GM21390 (cell line): ENCODE data around the gene MAP3K21.

Experiments
- ATAC-seq: cut with Tn5 transposase; IDR thresholded peaks from one replicate; pipeline ENCODE4 v1.9.1; 2021; ENCODE audit not compliant: unreplicated experiment

The MAP3K21 gene

DNA sequence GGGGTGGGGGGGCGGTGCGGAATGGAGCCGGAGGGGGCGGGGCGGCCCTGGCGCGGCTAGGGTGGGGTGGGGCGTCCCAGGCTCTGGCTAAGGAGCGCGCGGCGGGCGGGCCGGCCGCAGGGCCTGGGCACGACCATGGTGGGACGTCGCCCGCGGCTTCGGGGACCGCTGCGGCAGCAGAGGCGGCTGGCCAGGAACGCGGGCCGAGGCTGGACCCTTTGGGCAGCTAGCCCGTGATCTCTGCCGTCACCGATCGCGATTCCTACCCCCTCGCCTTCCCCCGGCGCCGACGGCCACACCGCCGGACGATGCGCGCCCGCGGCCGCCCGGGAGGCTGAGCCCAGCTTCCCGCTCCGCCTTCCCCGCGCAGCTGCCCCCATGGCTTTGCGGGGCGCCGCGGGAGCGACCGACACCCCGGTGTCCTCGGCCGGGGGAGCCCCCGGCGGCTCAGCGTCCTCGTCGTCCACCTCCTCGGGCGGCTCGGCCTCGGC, at the start of gene MAP3K21:
TSS of gene MAP3K21 (plus strand) at position 74 of the 491 bp plus-strand sequence. CDS start at position 379, 305 bp downstream.
- peak; percentile 42 for ATAC-seq

DNA sequence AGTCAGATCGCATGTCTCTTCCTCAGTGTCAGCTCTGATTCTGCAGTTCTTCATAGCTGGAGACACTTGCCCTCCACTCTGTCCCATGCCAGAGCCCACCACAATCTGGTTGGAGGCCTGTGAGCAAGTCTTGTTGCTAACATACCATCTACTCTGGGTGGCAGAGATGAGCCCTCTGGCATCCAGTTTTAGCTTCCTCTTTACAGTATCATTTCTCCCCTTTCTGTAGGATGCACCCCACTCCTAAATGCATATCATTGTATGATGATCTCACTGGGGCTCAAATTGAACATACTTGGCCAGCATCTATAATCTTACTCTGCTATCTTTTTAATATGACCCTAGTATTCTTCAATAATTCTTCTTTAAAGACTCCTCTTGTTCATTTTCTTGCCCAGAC, 48.9 kb upstream of the MAP3K21 start:
- ATAC-seq: no peak

DNA sequence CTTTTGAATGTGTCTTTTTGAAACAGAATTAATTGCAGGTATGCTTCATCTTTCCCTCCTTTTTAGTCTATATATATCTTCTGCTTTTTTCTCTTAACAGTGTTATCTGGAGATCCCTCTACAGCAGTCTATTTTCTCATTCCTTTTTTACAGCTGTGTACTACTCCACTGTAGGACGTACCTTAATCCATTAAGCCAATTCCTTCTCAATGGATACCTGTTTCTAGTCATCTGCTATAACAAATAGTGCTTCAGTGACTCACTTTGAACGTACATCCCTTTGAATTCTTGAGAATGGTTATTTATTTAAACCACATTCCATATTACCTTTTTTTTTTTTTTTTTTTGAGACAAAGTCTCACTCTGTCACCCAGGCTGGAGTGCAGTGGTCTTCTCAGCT, 47.6 kb upstream of the MAP3K21 start:
- no peak for ATAC-seq

DNA sequence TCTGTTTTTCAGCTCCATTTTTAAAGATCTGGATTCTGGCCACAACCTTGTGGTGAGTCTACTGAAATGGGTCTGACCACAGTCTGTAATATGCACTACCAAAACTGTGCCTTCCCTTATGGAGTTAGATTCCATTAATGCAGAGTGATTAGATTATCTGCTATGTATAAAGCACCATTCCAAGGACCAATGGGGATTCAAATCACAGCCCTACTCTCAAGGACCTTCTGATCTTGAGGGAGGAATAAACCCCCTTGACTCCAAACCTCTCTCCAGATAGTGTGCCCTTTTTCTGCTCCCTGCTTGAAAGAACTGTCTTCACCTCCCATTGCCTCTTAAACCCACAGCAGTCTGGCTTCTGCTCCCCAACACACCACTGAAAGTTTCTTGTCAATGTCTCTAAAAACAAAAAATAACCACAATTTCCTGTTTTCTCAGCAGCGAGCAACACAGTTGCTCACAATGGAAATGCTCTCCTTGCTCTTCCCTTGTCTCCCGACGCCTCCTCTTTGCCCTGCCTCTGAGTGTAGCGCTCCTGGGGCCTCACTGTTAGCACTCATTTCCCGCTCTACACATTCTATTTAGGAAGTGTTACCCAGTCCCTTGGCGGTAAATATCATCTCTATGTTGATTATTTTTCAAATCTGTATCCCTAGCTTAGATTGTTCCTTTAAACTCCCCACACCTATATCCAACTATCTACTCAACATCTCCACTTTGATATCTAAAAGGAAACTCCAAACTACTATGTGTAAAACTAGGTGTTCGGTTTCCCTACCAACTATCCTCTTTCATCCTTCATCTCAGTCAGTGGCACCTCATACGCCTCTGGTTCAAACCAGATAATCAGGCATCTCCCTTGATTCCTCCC, 45.6 kb upstream of the MAP3K21 start:
- peak; percentile 98 for ATAC-seq

DNA sequence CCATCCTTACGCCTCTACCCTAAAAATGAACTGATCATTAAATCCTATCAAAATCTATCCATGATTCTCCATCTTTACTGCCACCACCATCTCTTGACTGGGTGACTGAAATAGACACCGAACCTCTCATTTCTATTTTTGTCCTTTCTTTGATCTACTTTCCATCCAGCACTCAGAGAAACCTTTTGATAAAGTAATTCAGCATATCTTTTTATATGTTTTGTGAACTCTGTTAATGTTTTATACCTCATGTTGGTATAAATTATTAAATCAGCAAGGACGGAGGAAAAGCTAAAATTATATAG, 45.0 kb upstream of the MAP3K21 start:
- ATAC-seq: no peak

DNA sequence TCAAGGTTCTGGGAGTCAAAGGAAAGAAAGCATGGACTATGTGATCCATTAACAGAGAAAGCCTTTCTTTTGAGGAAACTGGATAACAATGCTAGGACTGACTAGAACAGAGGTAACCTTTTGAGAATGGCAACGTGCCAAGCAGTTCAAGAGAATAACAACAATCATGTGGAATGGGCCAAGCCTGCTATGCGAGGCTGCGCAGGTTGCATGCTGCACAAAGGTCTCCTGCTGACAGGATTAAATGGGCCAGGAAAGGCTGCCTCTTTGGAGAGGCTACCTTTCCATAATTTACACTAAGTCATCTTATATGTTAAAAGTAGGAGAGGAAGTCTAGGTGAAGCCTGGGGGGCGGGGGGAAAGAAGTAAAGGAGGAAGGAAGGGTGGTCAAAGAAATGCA, 37.8 kb upstream of the MAP3K21 start:
- ATAC-seq: no peak

DNA sequence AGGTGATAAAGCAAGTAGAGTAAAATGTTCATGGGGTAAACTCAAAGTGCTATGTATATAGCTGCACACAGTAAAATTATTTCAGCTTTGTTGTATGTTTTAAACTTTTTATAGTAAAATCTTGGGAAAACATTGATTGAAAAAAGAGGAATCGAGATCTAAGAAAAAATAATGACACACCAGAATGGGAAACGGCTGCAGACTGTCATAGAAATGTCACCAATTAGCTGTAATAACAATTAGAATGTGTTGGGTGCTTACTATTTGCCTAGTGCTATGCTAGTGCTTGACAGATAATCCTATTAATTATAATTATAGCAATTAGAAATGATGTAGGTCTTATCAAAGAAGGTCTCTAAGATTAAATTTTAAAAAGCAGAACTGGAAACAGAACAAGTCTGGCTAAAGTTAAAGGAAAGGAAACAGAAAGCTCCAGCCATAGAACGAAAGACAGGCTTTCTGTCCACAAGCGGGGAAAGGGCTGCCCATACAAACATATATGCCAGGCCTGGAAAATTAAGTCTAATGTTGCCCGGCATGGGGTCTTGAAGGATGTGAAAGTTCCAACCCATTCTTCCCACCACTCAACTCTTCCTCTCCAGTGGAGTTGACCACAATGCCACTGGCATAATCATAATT, 37.0 kb upstream of the MAP3K21 start:
- ATAC-seq: no peak

DNA sequence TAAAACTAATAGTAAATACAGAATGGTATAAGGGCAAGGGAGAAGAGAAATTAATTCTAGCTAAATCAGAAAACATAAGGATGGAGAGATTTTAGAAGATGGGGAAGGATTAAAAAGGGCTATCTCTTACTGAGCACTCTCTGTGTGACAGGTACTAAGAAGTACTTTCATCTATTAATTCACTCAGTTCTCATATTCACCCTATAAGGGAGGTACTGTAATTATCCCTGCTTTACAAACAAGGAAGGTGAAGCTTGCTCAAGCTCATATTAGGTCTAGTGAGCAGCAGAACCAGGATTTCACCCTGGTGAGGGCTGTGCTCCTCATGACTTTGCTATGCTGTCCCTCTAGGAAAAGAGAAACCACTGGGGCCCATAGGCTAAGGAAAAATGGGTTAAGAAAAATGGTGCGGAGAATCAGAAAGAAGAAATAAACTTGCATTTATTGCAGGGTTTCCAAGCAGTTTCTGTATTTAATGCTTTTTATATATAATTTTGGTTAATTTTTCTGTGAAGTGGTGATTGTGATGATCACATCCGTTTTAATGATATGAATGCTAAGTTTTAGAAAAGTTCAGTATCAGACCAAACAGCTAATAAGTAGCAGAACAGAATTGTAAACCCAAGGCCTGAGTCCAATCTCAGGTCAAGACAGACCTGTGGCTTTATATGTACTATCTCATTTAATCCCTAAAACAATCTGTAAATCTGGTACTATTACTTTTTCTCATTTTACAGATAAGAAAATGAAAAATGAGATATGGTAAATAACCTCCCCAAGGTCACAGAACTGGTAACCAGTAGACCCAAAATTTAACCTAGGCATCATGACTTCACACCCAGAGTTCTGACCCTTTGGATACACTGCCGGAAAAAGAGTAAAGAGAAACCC, 33.7 kb upstream of the MAP3K21 start:
- no peak for ATAC-seq

DNA sequence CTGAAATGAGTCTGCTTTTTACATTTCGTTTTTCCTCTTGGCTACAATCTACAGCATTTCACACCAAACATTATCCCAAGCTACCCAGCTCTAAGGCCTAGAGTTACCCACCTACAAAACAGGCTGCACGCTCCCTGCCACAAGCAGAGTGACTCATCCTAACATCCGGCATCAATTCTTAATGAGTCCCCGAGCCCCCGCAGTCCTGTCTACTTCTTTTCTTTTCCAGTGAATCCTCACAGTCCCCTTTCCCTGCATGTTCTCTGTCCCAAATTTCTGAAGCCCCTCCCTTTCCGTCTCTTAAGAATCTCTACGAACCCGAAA, 32.6 kb upstream of the MAP3K21 start:
- peak; percentile 40 for ATAC-seq

DNA sequence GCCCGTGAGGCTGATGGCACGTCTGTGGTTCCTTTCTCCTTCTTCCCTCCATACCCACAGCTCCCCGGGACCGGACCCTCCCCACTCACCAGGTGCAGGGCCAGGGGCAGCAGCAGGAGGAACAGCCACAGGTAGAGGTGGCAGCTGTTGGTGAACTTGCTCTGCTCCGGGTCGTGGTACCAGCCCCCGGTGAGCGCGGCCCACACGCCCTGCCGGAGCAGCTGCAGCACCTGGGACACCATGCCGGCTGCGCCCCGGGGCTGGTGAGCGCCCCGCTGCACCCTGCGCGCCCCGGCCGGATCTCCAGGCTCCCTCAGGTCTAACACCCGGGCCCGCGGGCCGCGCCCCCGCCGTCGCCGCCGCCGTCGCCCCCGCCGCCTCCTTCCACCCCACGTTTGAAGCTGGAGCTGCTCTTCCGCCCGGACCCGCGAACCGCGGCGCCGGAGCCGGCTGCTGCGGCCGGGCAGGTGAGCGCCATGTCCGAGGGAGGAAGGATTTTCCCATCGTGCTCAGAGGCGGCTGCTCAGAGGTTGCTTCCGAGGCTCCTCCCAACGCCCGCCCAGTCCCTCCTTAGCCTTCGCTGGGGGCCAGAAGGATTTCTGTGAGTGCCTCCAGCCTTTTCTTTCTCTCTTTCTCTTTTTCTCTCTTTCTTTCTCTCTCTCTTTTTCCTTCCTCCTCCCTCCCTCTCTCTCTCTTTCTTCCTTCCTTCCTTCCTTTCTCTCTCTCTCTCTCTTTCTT, 32.1 kb upstream of the MAP3K21 start, which contains the start of gene PCNX2:
TSS of gene PCNX2 (minus strand) at position 489 of the 738 bp plus-strand sequence. CDS start at position 242, 247 bp downstream.
- peak; percentile 94 for ATAC-seq

DNA sequence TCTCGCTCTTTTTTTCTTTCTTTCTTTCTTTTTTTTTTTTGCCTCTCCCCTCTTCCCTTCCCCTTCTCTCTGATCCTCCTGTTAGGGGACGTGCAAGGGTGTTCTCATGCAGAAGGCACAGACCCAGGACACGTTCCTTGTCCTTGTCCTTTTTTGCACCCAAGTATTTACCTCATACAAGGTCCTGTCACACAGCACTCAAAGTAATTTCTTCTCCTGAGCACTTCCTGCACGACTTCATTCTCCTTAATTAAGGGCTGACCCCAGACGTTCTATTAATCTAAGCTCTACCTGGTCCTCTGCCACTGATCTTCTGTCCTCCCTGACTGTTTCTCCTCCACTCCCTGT, 31.6 kb upstream of the MAP3K21 start:
- ATAC-seq: no peak

DNA sequence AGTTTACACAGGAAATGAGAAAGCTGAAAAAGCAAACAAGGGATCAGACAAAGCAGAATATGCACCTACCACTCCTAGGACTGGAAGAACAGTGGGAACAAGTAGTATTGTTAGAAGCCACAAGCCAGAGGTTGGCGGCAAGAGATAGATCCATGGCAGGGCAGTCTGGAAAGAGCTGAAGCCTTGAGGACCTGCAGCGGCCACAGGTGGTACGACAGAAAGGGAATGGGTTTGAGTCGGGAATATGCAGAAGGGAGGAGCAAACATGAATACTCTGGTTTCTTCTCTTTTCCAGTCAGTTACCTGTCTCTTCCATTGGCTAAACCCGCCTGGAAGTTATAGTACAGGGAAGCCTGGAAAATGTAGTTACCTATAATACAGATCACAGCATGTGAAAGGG, 28.1 kb upstream of the MAP3K21 start:
- no peak for ATAC-seq

DNA sequence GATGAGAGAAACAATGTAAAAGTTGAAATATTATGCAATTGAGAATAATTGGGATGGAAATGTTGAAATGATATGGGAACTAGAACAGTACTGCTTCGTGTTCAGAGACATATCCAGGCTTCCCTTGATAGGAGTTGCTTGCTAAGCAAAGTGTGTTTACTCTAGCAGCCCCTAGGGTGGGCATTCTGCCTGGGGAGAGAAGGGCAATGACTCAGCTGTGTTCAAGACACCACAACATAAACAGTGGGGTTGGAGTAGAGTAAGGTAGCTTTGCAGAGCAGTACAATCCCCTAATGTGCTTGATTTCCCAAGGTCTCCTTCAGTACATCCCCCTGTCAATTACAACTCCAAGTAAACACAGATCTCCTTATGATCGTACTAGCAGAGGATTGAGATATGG, 27.2 kb upstream of the MAP3K21 start:
- no peak for ATAC-seq

DNA sequence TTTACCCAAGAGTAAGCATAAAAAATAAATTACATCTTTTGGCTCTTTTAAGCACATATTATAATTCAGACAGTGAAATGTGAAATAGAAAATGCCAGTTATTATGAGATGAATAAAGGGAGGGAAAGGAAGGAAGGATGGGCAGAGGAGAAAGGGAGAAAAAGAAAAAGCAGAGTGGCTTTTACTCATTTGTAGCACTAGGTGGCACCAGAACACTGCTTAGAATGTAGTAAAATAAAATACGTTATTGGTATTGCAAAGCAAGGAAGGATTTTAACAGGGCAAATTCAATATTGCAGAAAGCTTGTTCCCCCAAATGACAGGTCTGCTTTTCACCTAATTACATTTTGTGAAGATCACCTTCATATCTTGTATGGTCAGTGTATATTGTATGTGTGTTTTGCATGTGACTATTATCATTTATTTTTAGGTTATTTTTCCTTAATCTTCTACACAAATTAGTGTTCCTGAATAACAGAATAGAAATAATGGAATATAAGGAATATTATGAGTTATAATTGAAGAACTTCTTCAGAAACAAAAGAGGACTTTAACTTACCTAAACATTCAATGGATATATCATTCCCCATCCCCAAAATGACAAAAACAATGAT, 22.9 kb upstream of the MAP3K21 start:
- ATAC-seq: peak; percentile 53

DNA sequence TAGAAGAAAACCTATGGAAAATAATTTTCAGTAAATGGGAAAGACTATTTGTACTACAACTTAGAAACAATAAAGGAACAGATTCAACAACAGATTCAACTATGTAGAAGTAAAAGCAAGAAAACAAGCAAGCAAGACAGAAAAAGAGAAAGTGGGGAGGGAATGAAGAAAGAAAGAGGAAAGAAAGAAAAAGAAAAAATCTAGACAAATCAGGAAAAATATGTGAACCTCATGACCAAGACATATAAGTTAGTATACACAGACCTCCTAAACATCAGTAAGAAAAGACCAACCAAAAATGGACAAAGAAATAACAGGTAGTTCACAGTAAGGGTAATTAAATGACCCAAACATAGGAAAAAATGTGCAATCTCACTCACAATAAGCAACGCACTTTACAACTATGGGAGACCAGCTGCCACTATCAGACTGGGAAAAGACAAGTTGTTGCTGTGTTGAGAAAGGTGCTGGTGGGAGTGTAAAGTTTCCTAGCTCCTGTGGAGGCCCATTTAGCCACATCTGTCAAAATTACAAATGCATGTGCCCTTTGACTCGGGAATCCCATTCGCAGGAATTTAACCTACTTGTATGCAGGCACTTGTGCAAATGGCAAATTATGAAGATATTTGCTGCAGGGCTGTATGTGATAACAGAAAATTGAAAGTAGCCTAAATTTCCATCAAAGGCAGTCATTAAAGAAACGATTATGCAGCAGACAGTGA, 13.9 kb upstream of the MAP3K21 start:
- ATAC-seq: no peak

DNA sequence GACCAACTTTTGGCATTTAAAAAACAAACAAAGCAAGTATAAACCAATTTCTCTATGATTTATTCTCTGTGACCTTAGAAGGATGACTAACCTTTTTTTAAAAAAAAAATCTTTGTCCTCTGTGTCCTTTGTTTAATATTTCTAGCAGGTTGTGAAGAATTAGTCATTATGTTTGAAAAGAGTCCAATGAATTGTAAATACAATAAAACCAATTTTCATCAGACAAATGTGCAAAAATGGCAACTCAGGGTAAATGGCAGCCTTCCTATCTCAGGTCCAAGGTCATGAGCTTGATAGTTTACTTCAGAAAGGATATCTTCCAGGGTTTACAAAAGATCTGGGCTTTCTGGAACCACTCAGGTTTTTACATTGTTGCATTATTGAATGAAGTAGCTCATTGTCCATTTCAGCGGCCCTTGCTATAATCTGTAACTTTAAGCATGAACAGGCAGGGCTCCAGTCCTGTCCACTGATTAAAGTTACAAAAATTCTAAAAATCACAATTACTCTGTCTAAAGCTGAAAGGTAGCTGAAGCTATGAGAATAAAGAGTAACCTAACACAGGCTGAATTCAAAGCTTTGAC, 11.7 kb upstream of the MAP3K21 start:
- no peak for ATAC-seq

DNA sequence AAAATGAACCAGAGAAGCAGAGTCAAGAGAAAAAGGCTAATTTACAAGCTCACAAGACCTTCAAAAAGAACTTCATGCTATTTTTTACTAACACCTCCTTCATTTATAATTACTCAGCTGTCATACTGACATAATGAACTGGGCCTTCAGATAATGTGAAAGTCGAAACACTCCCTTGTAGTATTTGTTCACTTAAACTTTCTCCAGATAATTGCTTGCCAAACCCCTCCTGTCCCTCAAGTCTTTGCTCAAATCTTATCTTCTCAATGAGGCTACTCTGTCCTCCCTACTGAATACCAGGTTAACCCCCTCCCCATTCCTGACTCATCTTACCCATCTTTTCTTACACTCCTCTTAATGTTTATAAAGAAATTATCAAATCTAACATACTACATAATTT, 11.1 kb upstream of the MAP3K21 start:
- no peak for ATAC-seq

DNA sequence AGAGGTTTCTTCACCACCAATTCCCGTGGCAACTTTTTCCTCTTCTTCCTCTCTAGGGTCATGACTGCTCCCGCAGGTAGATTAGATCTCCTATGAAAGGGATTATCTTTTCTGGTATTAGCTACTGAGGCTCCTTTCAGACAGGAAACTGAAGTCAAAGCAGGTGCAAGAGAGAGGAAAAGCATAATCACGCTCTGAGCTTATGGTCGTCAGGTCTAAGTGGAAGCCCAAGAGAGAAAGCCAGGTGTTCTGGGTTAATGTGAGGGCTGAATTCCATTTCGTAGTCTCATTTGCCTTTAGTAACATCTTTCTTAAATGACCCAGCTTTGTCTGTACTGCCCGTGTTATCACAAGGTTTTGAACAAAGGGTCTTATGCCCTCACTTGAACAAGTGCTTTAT, 8.3 kb upstream of the MAP3K21 start:
- ATAC-seq: no peak

DNA sequence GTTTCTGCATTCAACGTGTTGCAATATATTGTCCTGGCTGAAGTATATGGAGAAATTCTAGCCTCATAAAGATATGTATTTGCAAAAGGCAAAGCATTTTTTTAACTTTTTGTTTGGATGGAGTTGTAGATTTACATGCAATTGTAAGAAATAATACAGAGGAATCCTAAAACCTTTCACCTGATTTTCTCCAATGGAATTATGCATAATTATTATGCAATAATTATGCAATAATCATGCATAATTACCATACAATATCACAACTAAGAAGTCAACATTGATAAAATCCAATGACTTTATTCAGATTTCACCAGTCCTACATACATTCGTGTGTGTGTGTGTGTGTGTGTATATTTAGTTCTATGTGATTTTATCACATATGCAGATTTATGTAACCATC, 7.5 kb upstream of the MAP3K21 start:
- ATAC-seq: no peak

DNA sequence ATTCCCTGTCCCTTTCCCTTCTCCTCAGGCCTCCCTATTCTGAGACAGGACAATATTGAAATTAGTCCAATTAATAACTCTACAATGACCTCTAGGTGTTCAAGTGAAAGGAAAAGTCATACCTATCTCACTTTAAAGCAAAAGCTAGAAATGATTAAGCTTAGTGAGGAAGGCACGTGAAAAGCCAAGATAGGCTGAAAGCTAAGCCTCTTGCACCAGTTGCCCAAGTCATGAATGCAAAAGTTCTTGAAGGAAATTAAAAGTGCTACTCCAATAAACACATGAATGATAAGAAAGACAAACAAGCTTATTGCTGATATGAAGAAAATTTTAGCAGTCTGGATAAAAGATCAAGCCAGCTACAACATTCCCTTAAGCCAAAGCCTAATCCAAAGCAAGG, 3.8 kb upstream of the MAP3K21 start:
- no peak for ATAC-seq
